Hepatocyte (in vitro differentiated cells): ENCODE results near the gene ITPR2. TPM values are rescaled to one million over a fixed set of nuclear protein-coding genes. Genes with fewer than 3 reads are reported as not detected.
A peak's percentile ranks its signal among the peaks of the same experiment; 100 is the strongest.

ENCODE experiments used
- DNase-seq: peaks from one replicate; pipeline ENCODE4 v3.0.0-alpha.2; 2016; ENCODE audit warnings: low spot score
- H2AFZ ChIP-seq: fragments of 200-600 bp; sonication (generic); 2 replicates; pipeline ENCODE4 v1.6.0; 2016; ENCODE audit warnings: antibody characterized with exemption, mild to moderate bottlenecking
- H3K27ac ChIP-seq: fragments of 200-600 bp; sonication (generic); 2 replicates; pipeline ENCODE4 v1.5.1; 2016; ENCODE audit warnings: mild to moderate bottlenecking
- H3K27me3 ChIP-seq: fragments of 200-600 bp; sonication (generic); 2 replicates; pipeline ENCODE4 v1.6.1; 2016
- H3K36me3 ChIP-seq: fragments of 200-600 bp; sonication (generic); replicated peaks from 2 replicates; pipeline ENCODE4 v1.5.1; 2016; ENCODE audit warnings: low read depth; ENCODE audit not compliant: insufficient read depth
- H3K4me1 ChIP-seq: fragments of 200-600 bp; sonication (generic); 2 replicates; pipeline ENCODE4 v1.5.1; 2016; ENCODE audit warnings: mild to moderate bottlenecking, moderate library complexity; ENCODE audit not compliant: insufficient read depth
- H3K4me2 ChIP-seq: fragments of 200-600 bp; sonication (generic); 2 replicates; pipeline ENCODE4 v1.6.0; 2016
- H3K4me3 ChIP-seq: fragments of 200-600 bp; sonication (generic); 2 replicates; pipeline ENCODE4 v1.5.1; 2016; ENCODE audit warnings: mild to moderate bottlenecking
- H3K79me2 ChIP-seq: fragments of 200-600 bp; sonication (generic); 2 replicates; pipeline ENCODE4 v1.6.0; 2017; ENCODE audit warnings: mild to moderate bottlenecking
- H3K9me2 ChIP-seq: fragments of 200-600 bp; sonication (generic); replicated peaks from 2 replicates; pipeline ENCODE4 v1.6.0; 2017; ENCODE audit warnings: mild to moderate bottlenecking; ENCODE audit not compliant: insufficient read depth
- H3K9me3 ChIP-seq: fragments of 200-600 bp; sonication (generic); 2 replicates; pipeline ENCODE4 v1.5.1; 2016; ENCODE audit warnings: low read depth, mild to moderate bottlenecking
- H4K20me1 ChIP-seq: fragments of 200-600 bp; sonication (generic); 2 replicates; pipeline ENCODE4 v1.6.0; 2016; ENCODE audit warnings: mild to moderate bottlenecking; ENCODE audit not compliant: insufficient read depth, poor library complexity, severe bottlenecking
- CTCF ChIP-seq: fragments of 200-600 bp; sonication (generic); IDR thresholded peaks from 2 replicates; pipeline ENCODE4 v1.5.1; 2016; ENCODE audit warnings: antibody characterized with exemption, mild to moderate bottlenecking; ENCODE audit not compliant: poor library complexity
- EZH2 ChIP-seq: fragments of 200-600 bp; sonication (generic); IDR thresholded peaks from 2 replicates; pipeline ENCODE4 v1.6.1; 2016; ENCODE audit warnings: antibody characterized with exemption, mild to moderate bottlenecking, borderline replicate concordance
- EZH2phosphoT487 ChIP-seq: fragments of 200-600 bp; sonication (generic); IDR thresholded peaks from one replicate; pipeline ENCODE4 v1.6.1; 2018; ENCODE audit warnings: antibody characterized with exemption, mild to moderate bottlenecking, low read depth, moderate library complexity; ENCODE audit not compliant: unreplicated experiment, severe bottlenecking
- WGBS: methylation state at CpG from one replicate; pipeline ENCODE4 v1.1.6; 2016; ENCODE audit warnings: low lambda C conversion rate; ENCODE audit errors: missing lambda C conversion rate; 5-methylcytosine and 5-hydroxymethylcytosine counted together
- polyA plus RNA-seq: library from polyadenylated mRNA; unstranded; fragments of >200 nt; fragmentation: Nextera tagmentation; extraction: Ambion mirVana; gene quantifications from 2 replicates; pipeline ENCODE4 v1.2.1, GENCODE V29; 2016
- total RNA-seq: library from RNA; depleted of rRNA; stranded (reverse); fragments of >200 nt; gene quantifications from 2 replicates; pipeline ENCODE4 v1.2.3, GENCODE V29; 2014

The ITPR2 gene
- total and polyA plus RNA-seq, 2 experiments from 2014 or later = 22.0 to 51.4 TPM

GRCh38 chr12:26631846-26632245, 201.1 kb downstream of the ITPR2 start:
- no peak overlapping the region for H3K4me2 ChIP-seq
- H3K36me3 ChIP-seq = no peaks in the 10 kb centered on the region
- DNase-seq = no peak
- H3K4me1 ChIP-seq = peaks cover 10% of the 10 kb centered on the region
- no peaks in the 10 kb centered on the region for H3K9me3 ChIP-seq
- no peak overlapping the region for H3K27ac ChIP-seq
- no peaks in the 10 kb centered on the region for H3K9me2 ChIP-seq
- 86% methylated on average over 6 of the region's 6 CpGs for WGBS
- H2AFZ ChIP-seq = no peak overlapping the region
- H4K20me1 ChIP-seq = no peaks in the 10 kb centered on the region
- no peak for TF ChIP-seq EZH2
- TF ChIP-seq EZH2phosphoT487 = no peak
- TF ChIP-seq CTCF = no peak
- H3K27me3 ChIP-seq = no peaks in the 10 kb centered on the region
- no peak overlapping the region for H3K4me3 ChIP-seq
- no peaks in the 10 kb centered on the region for H3K79me2 ChIP-seq

GRCh38 chr12:26630546-26631027, 202.4 kb downstream of the ITPR2 start:
- Histone ChIP-seq H3K79me2 (no peaks in the 10 kb centered on the region), H3K4me3 (no peak overlapping the region), H3K9me2 (no peaks in the 10 kb centered on the region), H3K36me3 (no peaks in the 10 kb centered on the region), H3K9me3 (no peaks in the 10 kb centered on the region), H3K27ac (peak overlapping the region; percentile 44), H3K4me2 (peak overlapping the region; percentile 21), H3K27me3 (no peaks in the 10 kb centered on the region), H2AFZ (no peak overlapping the region), H4K20me1 (no peaks in the 10 kb centered on the region), H3K4me1 (peaks cover 10% of the 10 kb centered on the region)
- no peak for TF ChIP-seq CTCF
- no peak for TF ChIP-seq EZH2phosphoT487
- no peak for TF ChIP-seq EZH2
- 69% methylated on average over 10 of the region's 10 CpGs for WGBS
- DNase-seq = peak; percentile 50

- TF ChIP-seq CTCF = peak; percentile 39
- TF ChIP-seq EZH2 = no peak
- TF ChIP-seq EZH2phosphoT487 = no peak
- no peaks in the 10 kb centered on the region for H3K9me3 ChIP-seq
- H3K36me3 ChIP-seq = no peaks in the 10 kb centered on the region
- no peak overlapping the region for H2AFZ ChIP-seq
- no peaks in the 10 kb centered on the region for H3K27me3 ChIP-seq
- no peaks in the 10 kb centered on the region for H4K20me1 ChIP-seq
- H3K4me3 ChIP-seq = no peak overlapping the region
- H3K4me1 ChIP-seq = peaks cover 10% of the 10 kb centered on the region
- no peaks in the 10 kb centered on the region for H3K79me2 ChIP-seq
- H3K4me2 ChIP-seq = peak overlapping the region; percentile 21
- peak overlapping the region; percentile 44 for H3K27ac ChIP-seq
- peaks cover 2% of the 10 kb centered on the region for H3K9me2 ChIP-seq
- DNase-seq = no peak
- WGBS = 33% methylated on average over 1 of the region's 1 CpG
Observed at GRCh38 chr12:26629864-26630263, 203.1 kb downstream of the ITPR2 start.

GRCh38 chr12:26628234-26628633, 204.8 kb downstream of the ITPR2 start:
- no peak overlapping the region for H2AFZ ChIP-seq
- WGBS = 87% methylated on average over 2 of the region's 2 CpGs
- H3K4me3 ChIP-seq = no peak overlapping the region
- H3K9me2 ChIP-seq = peaks cover 2% of the 10 kb centered on the region
- H3K27ac ChIP-seq = no peak overlapping the region
- TF ChIP-seq EZH2 (no peak), CTCF (no peak), EZH2phosphoT487 (no peak)
- peaks cover 10% of the 10 kb centered on the region for H3K4me1 ChIP-seq
- H3K79me2 ChIP-seq = no peaks in the 10 kb centered on the region
- H3K4me2 ChIP-seq = no peak overlapping the region
- H3K9me3 ChIP-seq = no peaks in the 10 kb centered on the region
- no peaks in the 10 kb centered on the region for H3K27me3 ChIP-seq
- no peak for DNase-seq
- no peaks in the 10 kb centered on the region for H4K20me1 ChIP-seq
- no peaks in the 10 kb centered on the region for H3K36me3 ChIP-seq
